Subcutaneous adipose tissue (tissue), 4 donors: ENCODE results near the gene RPL10. TPM values are rescaled to one million over a fixed set of nuclear protein-coding genes. Genes with fewer than 3 reads are reported as not detected.

Source experiments
- total RNA-seq, 4 donors: library from RNA; depleted of rRNA; stranded (reverse); fragments of >200 nt; gene quantifications; one replicate each; pipeline ENCODE4 v1.1.0, GENCODE V29; 2016
- TF ChIP-seq, protein P1 (sequence below): fragments of 450-650 bp; IDR thresholded peaks from one replicate; pipeline ENCODE4 v1.5.1; 2016; ENCODE audit warnings: low read depth, mild to moderate bottlenecking, control low read depth, antibody characterized with exemption, moderate library complexity

Gene RPL10
- total RNA-seq, 4 donors from 2014 or later = 3,672 to 6,817 (median 5,466) TPM

DNA sequence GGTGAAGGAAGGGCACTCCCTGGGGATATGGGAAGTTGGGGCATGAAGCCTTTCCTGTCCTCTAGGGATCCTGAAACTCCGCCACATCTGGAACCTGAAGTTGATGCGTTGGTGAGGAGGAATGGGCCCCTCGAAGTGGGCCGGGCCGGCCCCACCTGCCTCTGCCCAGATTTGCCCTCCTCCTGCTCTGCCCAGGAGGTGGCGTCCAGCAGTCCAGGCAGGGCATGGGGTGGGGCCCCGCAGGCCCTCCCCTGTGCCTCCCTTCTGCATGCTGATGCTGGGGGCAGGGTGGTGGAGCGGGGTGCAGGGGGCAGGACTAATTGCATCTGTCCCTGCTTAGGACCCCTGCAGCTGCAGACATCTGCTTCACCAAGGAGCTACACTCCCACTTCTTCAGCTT, 15.0 kb downstream of the RPL10 start:
- TF ChIP-seq, protein P1, sequence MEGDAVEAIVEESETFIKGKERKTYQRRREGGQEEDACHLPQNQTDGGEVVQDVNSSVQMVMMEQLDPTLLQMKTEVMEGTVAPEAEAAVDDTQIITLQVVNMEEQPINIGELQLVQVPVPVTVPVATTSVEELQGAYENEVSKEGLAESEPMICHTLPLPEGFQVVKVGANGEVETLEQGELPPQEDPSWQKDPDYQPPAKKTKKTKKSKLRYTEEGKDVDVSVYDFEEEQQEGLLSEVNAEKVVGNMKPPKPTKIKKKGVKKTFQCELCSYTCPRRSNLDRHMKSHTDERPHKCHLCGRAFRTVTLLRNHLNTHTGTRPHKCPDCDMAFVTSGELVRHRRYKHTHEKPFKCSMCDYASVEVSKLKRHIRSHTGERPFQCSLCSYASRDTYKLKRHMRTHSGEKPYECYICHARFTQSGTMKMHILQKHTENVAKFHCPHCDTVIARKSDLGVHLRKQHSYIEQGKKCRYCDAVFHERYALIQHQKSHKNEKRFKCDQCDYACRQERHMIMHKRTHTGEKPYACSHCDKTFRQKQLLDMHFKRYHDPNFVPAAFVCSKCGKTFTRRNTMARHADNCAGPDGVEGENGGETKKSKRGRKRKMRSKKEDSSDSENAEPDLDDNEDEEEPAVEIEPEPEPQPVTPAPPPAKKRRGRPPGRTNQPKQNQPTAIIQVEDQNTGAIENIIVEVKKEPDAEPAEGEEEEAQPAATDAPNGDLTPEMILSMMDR = no peak

DNA sequence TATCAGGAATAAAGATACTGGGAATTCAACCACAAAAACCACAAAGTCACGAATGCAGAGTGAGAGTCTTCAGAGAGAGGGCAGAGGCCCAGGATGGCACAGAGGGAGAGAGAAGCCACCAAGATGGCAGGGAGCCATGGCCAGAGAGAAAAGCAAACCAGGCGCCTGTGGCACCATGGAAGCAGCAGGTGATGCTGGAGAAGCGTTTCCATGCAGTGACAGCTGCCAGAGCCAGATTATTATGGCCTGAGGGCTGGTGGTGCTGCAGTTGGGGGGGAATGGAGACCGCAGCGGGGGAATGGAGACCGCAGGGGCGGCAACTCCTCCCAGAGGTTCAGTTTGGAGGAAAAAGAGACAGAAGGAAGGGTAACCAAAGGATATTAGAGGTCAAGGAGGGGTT, 19.0 kb downstream of the RPL10 start:
- TF ChIP-seq, protein P1 = no peak

DNA sequence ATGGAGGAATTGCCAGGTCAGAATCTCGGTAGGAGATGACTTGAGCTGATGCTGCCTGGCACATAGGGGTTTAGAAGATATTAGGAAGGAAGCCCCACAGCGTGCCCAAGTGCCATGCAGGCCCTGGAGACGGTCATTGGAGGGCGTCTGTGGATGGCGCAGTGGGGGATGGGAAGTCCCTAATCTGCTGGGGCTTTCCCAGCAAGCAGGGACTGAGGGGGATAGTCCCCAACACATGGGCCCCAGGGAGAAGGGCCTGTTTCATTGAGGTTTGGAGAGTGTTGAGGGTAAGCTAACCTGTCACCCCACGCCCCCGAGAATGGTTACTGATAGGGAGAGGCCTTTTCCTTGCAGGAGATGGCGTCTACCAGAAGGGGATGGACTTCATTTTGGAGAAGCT, 21.0 kb downstream of the RPL10 start:
- TF ChIP-seq, protein P1 = no peak

DNA sequence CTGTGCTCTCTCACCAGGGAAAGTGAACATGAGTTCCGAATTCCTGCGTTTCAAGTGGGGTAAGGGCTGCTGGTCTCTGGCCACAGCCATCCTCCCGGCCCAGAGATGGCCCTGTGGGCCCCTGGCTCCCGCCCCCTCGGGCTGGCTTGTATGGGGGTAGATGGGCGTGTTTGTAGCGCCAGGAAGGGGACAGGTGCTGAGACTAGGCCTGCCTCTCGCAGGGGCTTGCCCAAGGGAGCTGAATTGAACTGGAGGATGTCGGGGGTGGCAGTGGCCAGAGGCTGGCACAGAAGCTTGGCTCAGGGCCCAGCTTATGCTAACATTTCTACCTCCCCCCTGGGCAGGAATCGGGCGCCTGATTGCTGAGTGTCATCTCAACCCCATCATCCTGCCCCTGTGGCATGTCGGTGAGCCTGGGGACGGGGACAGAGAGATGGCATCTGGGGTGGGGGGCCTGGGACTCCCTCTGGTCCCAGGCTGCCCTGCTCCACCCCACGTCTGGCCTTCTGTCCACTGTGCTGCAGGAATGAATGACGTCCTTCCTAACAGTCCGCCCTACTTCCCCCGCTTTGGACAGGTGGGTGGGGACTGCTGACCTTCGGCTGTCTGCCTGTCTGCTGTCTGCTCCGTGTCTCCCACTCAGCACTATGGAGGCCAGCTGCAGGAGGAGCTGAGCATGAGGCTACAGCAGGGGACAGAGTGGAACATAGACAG, 21.7 kb downstream of the RPL10 start:
- TF ChIP-seq, protein P1 = no peak

DNA sequence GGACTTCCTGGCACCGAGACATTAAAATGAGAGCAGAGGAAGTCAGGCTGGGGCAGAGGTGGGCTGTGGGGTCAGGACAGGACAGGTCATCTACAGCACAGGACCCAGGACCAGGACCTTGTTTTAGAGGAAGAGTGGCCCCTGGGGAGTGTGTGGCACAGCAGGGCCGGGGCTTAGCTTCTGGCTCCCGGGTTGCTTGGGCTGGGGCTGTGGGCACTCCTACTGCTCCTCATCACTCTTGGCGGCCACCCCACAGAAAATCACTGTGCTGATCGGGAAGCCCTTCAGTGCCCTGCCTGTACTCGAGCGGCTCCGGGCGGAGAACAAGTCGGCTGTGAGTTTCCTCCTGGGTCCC, 22.2 kb downstream of the RPL10 start:
- TF ChIP-seq, protein P1 = no peak

DNA sequence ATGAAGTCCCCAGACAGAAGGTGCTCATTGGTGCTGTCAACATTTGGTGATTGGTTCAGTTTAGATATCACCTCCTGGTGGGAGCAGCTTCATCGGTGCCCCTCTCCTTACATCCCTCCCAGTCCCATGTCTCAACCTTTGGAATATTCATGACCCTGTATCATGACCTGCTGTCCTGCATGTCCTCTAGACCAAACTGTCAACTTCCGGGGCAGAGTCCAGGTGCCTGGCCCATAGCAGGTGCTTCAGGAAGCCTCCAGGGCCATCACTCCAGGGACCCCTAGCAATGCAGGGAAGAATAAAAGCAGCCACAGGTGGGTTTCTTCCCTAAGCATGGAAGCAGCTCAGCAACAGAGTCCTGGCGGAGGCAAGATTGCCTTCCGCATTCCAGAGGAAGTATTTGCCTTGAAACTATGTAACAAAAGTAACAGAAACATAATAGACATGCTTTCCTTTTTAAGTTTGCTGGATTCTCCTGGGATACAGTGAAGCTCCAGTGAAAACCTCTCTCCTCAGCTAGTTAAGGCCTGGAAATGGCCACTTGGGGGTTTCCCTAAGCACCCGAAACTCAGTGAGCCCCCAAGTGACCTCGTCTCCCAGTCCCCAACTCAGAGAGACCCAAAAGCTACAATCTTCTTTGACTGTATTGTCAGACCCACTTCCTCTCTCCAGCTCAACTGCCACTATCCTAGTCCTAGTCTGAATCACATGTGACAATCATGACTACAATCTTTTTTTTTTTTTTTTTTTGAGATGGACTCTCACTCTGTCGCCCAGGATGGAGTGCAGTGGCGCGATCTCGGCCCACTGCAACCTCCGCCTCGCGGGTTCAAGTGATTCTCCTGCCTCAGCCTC, 29.0 kb downstream of the RPL10 start:
- TF ChIP-seq, protein P1 = no peak

DNA sequence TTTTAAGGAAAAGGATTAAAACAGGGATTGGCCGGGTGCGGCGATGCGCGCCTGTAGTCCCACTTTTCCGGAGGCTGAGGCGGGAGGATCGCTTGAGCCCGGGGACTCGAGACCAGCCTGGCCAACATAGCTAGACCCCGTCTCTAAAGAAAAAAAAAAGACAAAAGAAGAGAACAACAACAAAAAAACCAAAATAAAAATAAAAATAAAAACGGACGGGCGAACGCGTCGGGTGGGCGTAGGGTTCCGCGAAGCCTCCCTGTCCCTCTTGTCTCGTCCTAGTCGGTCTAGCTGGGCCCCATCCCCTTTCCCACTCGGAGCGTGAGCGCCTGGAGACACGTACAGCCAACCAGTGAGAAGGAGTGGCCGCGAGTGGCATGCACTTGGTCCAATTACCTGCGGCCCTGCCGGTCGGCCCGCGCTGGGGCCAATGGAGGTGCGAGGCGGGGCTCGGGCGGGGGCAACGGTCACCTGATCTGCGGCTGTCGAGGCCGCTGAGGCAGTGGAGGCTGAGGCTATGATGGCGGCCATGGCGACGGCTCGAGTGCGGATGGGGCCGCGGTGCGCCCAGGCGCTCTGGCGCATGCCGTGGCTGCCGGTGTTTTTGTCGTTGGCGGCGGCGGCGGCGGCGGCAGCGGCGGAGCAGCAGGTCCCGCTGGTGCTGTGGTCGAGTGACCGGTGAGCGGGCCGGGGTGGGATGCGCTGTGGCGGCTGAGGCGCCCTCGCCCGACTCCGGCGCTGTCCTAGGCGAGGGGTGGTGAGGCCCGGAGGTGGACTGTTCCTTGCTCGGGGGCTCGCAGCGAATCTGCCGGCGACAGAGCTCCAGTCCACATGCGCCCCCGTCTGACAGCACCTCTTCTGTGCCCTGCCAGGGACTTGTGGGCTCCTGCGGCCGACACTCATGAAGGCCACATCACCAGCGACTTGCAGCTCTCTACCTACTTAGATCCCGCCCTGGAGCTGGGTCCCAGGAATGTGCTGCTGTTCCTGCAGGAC, 30.3 kb downstream of the RPL10 start, which contains the start of gene ATP6AP1:
ATP6AP1 (plus strand) TSS at position 502 of the 996 bp plus-strand sequence; CDS start at position 518, 16 bp downstream.
- TF ChIP-seq, protein P1 = no peak
